IMR-90 (cell line): ENCODE results near the gene LY6G6D.

Experiments used
- SMC3 ChIP-seq: fragments of 150-350 bp; IDR thresholded peaks from 2 replicates; pipeline ENCODE4 v1.6.1; 2016; ENCODE audit warnings: low read depth, mild to moderate bottlenecking, antibody characterized with exemption, low read length, moderate library complexity
- TF ChIP-seq, protein P1 (sequence below): conservative IDR thresholded peaks from 2 replicates; pipeline ENCODE4 v1.5.1; 2012; ENCODE audit warnings: mild to moderate bottlenecking, low read depth, low read length, improper control_type of control experiment

- TF ChIP-seq, protein P1, sequence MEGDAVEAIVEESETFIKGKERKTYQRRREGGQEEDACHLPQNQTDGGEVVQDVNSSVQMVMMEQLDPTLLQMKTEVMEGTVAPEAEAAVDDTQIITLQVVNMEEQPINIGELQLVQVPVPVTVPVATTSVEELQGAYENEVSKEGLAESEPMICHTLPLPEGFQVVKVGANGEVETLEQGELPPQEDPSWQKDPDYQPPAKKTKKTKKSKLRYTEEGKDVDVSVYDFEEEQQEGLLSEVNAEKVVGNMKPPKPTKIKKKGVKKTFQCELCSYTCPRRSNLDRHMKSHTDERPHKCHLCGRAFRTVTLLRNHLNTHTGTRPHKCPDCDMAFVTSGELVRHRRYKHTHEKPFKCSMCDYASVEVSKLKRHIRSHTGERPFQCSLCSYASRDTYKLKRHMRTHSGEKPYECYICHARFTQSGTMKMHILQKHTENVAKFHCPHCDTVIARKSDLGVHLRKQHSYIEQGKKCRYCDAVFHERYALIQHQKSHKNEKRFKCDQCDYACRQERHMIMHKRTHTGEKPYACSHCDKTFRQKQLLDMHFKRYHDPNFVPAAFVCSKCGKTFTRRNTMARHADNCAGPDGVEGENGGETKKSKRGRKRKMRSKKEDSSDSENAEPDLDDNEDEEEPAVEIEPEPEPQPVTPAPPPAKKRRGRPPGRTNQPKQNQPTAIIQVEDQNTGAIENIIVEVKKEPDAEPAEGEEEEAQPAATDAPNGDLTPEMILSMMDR: no peak
- no peak for TF ChIP-seq SMC3
These were observed 47.9 kb downstream of the LY6G6D start for GRCh38 chr6:31762878-31763618.
